ENCODE measurements around the gene ZSWIM4. TPM values are rescaled to one million over a fixed set of nuclear protein-coding genes. Genes with fewer than 3 reads are reported as not detected.
"Not testable (repeated sequence)": the region's sequence is repeated elsewhere in the genome, so short reads cannot be mapped to it uniquely, and the experiment has no call there.

ZSWIM4 gene
- total RNA-seq, 2 experiments from 2014 or later = 8.1 to 8.4 TPM

DNA sequence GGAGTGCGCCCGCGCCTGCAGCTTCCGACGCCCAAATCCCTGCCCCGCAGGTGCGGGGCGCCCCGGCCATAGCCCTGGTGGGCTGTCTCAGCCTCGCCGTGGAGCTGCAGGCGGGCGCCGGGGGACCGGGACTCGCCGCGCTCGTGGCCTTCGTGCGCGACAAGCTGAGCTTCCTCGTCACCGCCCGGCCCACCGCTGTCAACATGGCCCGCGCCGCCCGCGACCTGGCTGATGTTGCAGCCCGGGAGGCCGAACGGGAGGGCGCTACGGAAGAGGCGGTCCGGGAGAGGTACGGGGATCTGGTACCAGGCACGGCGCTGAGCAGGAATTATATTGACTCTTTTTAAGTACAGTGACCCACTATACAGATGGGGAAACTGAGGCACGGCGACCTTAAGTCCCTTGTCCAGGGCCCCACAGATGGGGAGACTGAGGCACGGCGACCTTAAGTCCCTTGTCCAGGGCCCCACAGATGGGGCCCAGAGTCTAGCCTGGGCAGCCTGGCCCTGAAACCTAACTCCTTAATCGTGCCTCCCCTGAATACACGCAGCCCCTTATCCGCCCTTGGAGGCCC, 30.3 kb upstream of the ZSWIM4 start:
- peaks cover 20% of the 10 kb centered on the region for H3K36me3 Mint-ChIP-seq
- DNase-seq (peak; percentile 55), ATAC-seq (peak; percentile 67)
- H3K4me1 Mint-ChIP-seq = peaks cover 24% of the 10 kb centered on the region
- H3K27me3 Mint-ChIP-seq = no peaks in the 10 kb centered on the region
- H3K9me3 Mint-ChIP-seq (ENCODE audit: low read depth) = no peaks in the 10 kb centered on the region
- peak overlapping the region; percentile 76 for H3K4me3 Mint-ChIP-seq
- CTCF ChIA-PET = interaction anchor here (0.9 to 2.6 kb wide), 8 partner anchors 9 to 372 kb away, joined by 3 to 15 read pairs (median 5); partner anchors contain the start of genes ASF1B and C19orf53
- peak overlapping the region; percentile 69 for H3K27ac Mint-ChIP-seq

DNA sequence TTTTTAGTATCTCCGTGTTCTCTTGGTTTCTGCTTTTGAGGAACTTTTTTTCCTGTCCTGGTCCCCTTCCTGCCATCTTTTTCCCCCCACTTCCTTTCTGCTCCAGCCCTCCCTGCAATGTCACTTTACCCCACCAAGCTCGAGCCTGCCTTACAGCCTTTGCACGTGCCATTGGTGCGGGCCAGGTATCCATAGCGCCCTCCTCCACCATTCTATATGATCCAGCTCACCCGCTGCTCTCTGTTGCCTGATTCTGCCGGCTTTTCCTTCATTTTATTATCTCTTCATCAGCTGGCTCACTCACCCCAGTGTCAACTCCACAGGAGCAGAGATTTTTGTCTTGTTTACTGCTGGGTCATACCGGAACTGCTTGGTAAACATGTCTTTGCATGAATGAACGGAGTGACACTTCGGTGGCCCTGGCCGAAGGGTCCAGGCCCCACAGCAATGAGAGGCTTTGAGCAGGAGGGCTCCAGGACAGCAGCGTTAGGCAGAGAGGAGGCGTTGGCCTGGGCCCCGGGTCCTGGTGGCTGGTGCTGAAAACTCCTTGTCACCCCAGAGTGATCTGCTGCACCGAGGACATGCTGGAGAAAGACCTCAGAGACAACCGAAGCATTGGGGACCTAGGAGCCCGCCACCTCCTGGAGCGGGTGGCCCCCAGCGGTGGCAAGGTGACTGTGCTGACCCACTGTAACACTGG, 29.7 kb upstream of the ZSWIM4 start:
- Mint-ChIP-seq H3K27ac (peak overlapping the region; percentile 69), H3K4me1 (peaks cover 24% of the 10 kb centered on the region), H3K4me3 (peak overlapping the region; percentile 76), H3K9me3 (ENCODE audit: low read depth) (no peaks in the 10 kb centered on the region), H3K36me3 (peaks cover 19% of the 10 kb centered on the region), H3K27me3 (no peaks in the 10 kb centered on the region)
- ATAC-seq (no peak), DNase-seq (no peak)
- CTCF ChIA-PET = interaction anchor here (0.9 to 2.6 kb wide), 6 partner anchors 9 to 372 kb away, joined by 3 to 15 read pairs (median 6); partner anchors contain the start of genes ASF1B and C19orf53

DNA sequence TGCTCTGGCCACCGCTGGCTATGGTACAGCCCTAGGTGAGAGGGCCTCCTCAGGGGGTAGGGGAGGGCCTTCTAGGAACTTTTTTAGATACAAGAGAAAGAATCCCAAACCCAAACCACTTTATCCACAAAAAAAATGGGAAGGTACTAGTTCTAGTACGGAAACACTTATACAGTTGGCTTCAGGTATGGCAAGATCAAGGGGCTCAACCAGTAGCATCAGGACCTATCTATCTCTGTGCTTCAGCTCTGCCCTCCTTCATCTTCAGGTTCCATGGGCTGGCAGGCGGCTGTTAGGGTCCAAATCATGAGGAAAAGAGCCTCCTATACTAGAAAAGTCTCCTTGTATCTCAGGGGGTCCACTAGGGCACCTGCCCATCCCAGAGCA, 29.2 kb upstream of the ZSWIM4 start:
- Mint-ChIP-seq H3K27ac (peak overlapping the region; percentile 60), H3K4me1 (peaks cover 24% of the 10 kb centered on the region), H3K9me3 (ENCODE audit: low read depth) (no peaks in the 10 kb centered on the region), H3K27me3 (no peaks in the 10 kb centered on the region), H3K36me3 (peaks cover 19% of the 10 kb centered on the region), H3K4me3 (no peak overlapping the region)
- ATAC-seq (no peak), DNase-seq (no peak)
- CTCF ChIA-PET = interaction anchor here (2.1 to 2.6 kb wide), 2 partner anchors 8 to 19 kb away, joined by 6 to 15 read pairs; partner anchors contain the start of gene C19orf53

DNA sequence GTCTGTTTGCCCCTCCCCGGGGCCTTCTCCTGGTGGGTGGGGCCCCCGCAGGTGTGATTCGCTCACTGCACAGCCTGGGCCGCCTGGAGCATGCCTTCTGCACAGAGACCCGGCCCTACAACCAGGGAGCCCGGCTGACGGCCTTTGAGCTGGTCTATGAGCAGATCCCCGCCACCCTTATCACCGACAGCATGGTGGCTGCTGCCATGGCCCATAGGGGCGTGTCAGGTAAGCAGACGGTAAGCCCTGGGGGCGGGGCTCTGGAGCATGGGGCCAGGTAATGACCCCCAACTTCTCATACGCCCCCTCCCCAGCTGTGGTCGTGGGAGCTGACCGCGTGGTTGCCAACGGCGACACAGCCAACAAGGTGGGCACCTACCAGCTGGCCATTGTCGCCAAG, 26.7 kb upstream of the ZSWIM4 start:
- H3K4me1 Mint-ChIP-seq = peaks cover 19% of the 10 kb centered on the region
- H3K9me3 Mint-ChIP-seq (ENCODE audit: low read depth) = no peaks in the 10 kb centered on the region
- CTCF ChIA-PET = no interaction called here
- no peaks in the 10 kb centered on the region for H3K27me3 Mint-ChIP-seq
- no peak overlapping the region for H3K27ac Mint-ChIP-seq
- DNase-seq (no peak), ATAC-seq (no peak)
- peaks cover 19% of the 10 kb centered on the region for H3K36me3 Mint-ChIP-seq
- no peak overlapping the region for H3K4me3 Mint-ChIP-seq

DNA sequence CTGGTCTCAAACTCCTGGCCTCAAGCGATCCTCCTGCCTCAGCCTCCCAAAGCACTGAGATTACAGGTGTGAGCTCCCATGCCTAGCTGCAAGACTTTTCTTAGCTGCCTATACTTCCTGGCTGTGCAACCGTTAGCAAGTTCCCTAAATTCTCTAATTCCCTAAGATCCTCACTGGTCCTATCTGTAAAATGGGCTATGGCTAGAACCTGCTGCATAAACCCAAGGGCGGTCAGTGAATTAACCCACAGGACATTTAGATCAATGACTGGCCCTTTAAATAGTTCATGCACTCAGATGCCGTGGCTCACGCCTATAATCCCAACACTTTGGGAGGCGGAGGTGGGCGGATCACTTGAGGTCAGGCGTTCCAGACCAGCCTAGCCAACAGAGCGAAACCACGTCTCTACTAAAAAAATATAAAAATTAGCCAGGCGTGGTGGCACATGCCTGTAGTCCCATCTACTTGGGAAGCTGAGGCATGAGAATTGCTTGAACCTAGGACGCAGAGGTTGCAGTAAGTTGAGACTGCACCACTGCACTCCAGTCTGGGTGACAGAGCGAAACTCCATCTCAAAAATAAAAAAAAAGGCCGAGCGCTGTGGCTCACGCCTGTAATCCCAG, 25.1 kb upstream of the ZSWIM4 start:
- peaks cover 19% of the 10 kb centered on the region for H3K36me3 Mint-ChIP-seq
- no peak overlapping the region for H3K27ac Mint-ChIP-seq

DNA sequence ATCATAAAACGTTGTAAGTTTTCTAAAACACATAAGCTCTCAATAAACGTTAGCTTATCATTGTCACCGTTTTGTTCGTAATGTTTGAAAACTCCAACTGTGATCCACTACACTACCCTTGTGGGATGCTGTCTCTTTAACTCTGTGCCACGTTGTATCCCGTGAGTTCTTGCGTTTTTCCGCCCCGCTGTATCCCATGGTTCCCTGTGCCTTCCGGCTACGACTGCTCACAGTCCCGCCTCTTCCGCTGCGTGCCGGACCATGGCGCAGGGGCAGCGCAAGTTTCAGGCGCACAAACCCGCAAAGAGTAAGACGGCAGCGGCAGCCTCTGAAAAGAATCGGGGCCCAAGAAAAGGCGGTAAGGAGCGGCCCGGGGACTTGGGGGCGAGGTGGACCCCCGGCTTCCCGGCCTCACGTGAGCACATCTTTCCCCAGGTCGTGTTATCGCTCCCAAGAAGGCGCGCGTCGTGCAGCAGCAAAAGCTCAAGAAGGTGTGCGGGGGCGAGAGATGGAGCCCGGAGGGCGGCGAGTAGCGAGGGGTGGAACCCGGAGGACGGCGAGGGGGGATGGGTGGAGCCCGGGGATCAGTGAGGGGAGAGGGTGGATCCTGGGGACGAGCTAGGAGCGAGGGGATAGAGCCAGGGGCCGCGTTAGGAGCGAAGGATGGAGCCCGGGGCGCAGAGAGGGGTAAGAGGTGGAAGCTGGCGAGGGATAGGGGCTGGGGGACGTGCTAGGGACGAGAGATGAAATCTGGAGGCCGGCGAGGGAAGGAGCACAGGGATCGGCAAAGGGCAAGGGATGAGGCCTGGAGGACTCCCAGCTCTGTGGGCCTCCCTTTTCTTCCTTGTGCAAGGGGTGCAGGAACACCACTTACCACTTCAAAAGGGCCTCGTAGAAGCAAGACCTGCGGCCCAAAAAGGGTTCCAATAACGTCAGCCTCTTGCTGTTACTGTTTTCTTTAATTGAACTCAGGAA, 20.7 kb upstream of the ZSWIM4 start, which contains the start of gene C19orf53:
TSS of gene C19orf53 (plus strand) at position 240 of the 975 bp plus-strand sequence. CDS start at position 262, 22 bp downstream.
- H3K36me3 Mint-ChIP-seq = peaks cover 38% of the 10 kb centered on the region
- CTCF ChIA-PET = interaction anchor here (0.5 to 4.0 kb wide), 14 partner anchors 9 to 748 kb away, joined by 3 to 30 read pairs (median 4); partner anchors contain the start of genes MISP3, MRI1 and ZSWIM4
- H3K4me3 Mint-ChIP-seq = peak within 1 kb of the TSS; percentile 95
- no peaks in the 10 kb centered on the region for H3K27me3 Mint-ChIP-seq
- DNase-seq (peak; percentile 93), ATAC-seq (peak; percentile 99)
- H3K27ac Mint-ChIP-seq = peak within 1 kb of the TSS; percentile 84
- H3K4me1 Mint-ChIP-seq = peaks cover 20% of the 10 kb centered on the region
- H3K9me3 Mint-ChIP-seq (ENCODE audit: low read depth) = no peaks in the 10 kb centered on the region

More for the DNA sequence above, 25.1 kb upstream of the ZSWIM4 start:
- H3K4me1 Mint-ChIP-seq = peaks cover 19% of the 10 kb centered on the region
- CTCF ChIA-PET = no interaction called here
- no peaks in the 10 kb centered on the region for H3K9me3 Mint-ChIP-seq (ENCODE audit: low read depth)
- DNase-seq (no peak), ATAC-seq (no peak)
- H3K4me3 Mint-ChIP-seq = no peak overlapping the region
- no peaks in the 10 kb centered on the region for H3K27me3 Mint-ChIP-seq

DNA sequence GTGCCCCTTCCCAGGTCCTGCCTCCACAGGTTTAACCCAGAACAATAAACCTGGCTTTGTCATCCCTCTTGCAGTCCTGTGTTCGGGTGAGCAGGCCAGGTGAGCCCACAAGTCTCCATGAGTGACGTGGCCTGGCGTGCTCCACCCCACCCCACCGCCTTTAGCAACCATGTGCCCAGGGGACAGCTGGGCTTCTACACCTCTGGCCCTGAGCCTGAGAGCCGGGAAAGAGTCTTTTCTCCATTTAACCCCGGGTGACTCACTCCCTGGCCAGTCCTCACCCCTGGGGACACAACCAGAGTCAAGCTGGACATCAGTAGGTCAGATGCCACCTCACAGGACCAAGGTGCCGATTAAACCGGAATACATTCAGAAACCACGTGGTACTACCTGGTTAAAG, 16.8 kb upstream of the ZSWIM4 start:
- H3K4me1 Mint-ChIP-seq = peaks cover 20% of the 10 kb centered on the region
- DNase-seq (no peak), ATAC-seq (no peak)
- CTCF ChIA-PET = interaction anchor here (2.8 kb wide), 1 partner anchor 9 kb away, joined by 6 read pairs; no protein-coding TSS in a partner anchor
- peaks cover 29% of the 10 kb centered on the region for H3K36me3 Mint-ChIP-seq
- no peak overlapping the region for H3K27ac Mint-ChIP-seq
- no peak overlapping the region for H3K4me3 Mint-ChIP-seq
- H3K9me3 Mint-ChIP-seq (ENCODE audit: low read depth) = no peaks in the 10 kb centered on the region
- no peaks in the 10 kb centered on the region for H3K27me3 Mint-ChIP-seq

DNA sequence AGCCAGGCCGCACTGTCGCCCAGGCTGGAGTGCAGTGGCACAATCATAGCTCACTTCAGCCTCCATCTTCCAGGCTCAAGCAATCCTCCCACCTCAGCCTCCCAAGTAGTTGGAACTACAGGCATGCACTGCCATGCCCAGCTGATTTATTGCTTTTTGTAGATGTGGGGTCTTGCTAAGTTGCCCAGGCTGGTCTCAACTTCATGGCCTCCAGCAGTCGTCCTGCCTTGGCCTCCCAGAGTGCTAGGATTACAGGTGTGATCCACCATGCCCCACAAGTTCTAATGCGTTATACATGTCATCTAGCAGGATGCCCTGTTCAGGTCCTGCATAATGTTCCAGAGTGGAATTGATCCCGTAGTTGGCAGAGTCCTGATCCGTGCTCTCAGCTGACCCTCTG, 16.4 kb upstream of the ZSWIM4 start:
- no peak for DNase-seq
- H3K27me3 Mint-ChIP-seq = no peaks in the 10 kb centered on the region
- H3K36me3 Mint-ChIP-seq = peaks cover 29% of the 10 kb centered on the region
- H3K4me1 Mint-ChIP-seq = peaks cover 20% of the 10 kb centered on the region
- ATAC-seq = no peak
- no peaks in the 10 kb centered on the region for H3K9me3 Mint-ChIP-seq (ENCODE audit: low read depth)
- CTCF ChIA-PET = interaction anchor here (2.8 kb wide), 1 partner anchor 8 kb away, joined by 6 read pairs; no protein-coding TSS in a partner anchor
- no peak overlapping the region for H3K27ac Mint-ChIP-seq
- H3K4me3 Mint-ChIP-seq = no peak overlapping the region

DNA sequence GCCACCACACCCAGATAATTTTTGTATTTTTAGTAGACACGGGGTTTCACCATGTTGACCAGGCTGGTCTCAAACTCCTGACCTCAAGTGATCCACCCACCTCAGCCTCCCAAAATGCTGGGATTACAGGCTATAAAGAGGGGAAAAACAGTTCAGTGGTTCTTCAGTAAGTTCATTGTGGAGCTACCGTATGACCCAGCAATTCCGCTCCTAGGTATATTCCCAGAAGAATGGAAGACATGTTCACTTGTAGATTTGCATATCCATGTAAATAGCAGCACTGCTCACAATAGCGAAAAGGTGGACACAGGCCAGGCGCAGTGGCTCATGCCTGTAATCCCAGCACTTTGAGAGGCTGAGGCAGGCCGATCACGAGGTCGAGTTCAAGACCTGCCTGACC, 15.4 kb upstream of the ZSWIM4 start:
- CTCF ChIA-PET; H3K27me3 Mint-ChIP-seq; H3K4me3 Mint-ChIP-seq; ATAC-seq; H3K9me3 Mint-ChIP-seq (ENCODE audit: low read depth); DNase-seq; H3K27ac Mint-ChIP-seq: not testable (repeated sequence)
- Mint-ChIP-seq H3K4me1 (peaks cover 19% of the 10 kb centered on the region), H3K36me3 (peaks cover 26% of the 10 kb centered on the region)

DNA sequence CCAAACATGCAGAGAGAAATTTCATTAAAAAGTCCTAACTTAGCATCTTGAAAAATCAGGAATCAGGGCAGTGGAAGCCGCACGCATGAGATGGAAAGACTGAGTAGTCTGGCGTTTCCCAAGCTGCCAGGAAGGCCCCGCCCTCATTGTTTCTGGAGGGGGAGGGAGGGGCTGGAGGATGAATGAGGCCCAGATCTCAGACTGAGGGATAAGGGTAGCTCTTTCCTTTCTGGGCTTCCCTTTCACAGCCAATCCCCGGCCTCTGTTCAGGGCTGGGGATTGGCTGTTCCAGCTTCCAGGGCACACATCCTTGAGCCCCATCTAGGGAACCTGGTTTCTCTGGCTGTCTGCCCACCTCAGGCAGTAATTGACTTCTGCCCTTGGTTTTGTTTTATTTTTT, 13.7 kb upstream of the ZSWIM4 start:
- Mint-ChIP-seq H3K36me3 (peaks cover 16% of the 10 kb centered on the region), H3K27me3 (no peaks in the 10 kb centered on the region), H3K27ac (no peak overlapping the region), H3K4me1 (peaks cover 14% of the 10 kb centered on the region), H3K4me3 (no peak overlapping the region), H3K9me3 (ENCODE audit: low read depth) (no peaks in the 10 kb centered on the region)
- CTCF ChIA-PET = interaction anchor here (1.6 to 12.1 kb wide), 3 partner anchors 16 to 82 kb away, joined by 6 to 244 read pairs (median 20); no protein-coding TSS in a partner anchor
- no peak for ATAC-seq
- DNase-seq = no peak

DNA sequence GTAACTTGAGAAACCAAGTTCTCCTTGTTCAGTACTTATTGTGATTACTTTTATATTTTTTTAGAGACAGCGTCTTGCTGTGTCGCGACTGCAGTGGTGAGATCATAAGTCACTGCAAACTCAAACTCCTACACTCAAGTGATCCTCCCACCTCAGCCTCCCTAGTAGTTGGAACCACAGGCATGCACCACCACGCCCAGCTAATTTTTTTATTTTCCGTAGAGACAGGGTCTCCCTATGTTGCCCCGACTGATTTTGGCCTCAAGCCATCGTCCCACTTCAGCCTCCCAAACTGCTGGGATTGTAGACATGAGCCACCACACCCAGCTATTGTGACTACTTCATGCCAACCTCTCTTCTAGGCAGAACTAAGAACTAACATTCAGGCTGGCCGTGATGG, 12.7 kb upstream of the ZSWIM4 start:
- no peaks in the 10 kb centered on the region for H3K27me3 Mint-ChIP-seq
- no peak overlapping the region for H3K4me3 Mint-ChIP-seq
- no peaks in the 10 kb centered on the region for H3K9me3 Mint-ChIP-seq (ENCODE audit: low read depth)
- H3K36me3 Mint-ChIP-seq = peaks cover 14% of the 10 kb centered on the region
- H3K27ac Mint-ChIP-seq = no peak overlapping the region
- no peak for DNase-seq
- CTCF ChIA-PET = interaction anchor here (1.6 to 12.1 kb wide), 3 partner anchors 15 to 81 kb away, joined by 6 to 244 read pairs (median 20); no protein-coding TSS in a partner anchor
- H3K4me1 Mint-ChIP-seq = peaks cover 19% of the 10 kb centered on the region
- no peak for ATAC-seq
